CD4-positive, alpha-beta T cell treated with Interferon gamma for 1 hour (primary cell): ENCODE results near the gene GMDS.

Experiments
- DNase-seq: peaks from one replicate; pipeline ENCODE4 v3.0.0-alpha.2; 2020

Gene GMDS

GRCh38 chr6:1787894-1788293 is 457.5 kb downstream of the GMDS start:
- DNase-seq, result no peak

DNA sequence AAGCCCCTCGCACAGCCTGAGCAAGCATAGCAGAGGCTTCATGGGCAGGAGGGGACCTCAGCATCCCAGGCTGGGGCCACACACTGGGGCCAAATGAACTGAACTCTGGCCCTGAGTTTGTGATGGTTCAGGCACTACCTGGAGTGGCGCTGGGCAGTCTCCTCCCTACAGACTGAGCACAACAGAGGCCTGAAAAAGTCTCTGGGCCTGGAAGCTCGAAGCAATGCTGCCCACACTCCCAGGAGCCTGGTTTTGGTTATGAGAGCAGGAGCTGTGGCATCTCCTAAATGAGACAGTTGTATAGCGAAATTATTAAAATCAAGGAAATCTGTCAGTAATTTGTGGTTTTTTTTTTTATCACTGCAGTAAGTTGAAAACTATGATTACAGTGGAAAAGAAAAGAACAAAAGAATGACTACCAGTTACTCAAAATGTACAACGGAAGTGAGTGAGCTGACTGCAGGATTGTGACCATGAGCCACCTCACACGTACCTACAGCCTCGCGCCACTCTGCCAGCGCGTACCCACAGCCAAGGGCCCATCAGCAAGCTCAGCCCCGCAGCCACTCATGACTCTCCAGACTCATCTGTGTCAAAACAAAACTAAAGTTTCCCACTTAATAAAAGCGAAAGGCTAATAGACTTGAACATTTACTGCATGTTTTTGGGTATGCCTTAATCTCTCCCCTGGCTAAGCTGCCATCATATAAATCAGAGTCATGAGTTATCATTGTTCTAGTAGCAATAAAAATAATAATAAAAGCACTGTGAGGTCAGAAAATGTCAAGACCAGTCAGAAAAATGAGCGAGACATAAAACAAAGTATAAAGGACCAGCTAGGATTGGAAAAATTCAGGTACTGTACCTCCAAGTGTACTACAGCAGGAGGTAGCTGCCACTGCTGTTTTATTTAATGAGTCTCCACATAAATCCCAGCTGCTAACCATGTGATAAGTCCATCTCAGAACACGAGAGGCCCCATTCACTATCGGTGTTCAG is 458.7 kb downstream of the GMDS start:
- no peak for DNase-seq

DNA sequence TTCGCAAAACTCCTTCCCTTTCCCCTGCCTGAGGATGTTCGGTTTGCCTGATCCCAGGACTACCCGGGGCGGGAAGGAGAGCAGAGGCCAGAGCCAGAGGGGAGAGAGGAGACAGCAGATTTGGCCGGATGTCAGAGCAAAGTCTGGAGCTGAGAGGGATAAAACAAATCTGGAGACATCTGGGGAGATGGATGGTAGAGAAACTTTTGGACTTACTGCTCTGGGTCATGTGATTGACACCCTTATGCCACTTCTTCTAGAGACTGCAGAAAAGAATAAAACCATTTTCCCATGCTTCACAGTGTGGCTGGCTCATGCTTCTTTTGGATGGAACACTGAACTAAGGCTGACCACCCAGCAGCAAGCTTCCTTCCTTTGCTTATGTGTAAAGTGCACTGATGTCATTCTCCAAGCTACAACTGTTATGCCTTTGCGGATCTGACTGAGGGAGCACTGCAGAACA is 461.0 kb downstream of the GMDS start:
- DNase-seq, result no peak

DNA sequence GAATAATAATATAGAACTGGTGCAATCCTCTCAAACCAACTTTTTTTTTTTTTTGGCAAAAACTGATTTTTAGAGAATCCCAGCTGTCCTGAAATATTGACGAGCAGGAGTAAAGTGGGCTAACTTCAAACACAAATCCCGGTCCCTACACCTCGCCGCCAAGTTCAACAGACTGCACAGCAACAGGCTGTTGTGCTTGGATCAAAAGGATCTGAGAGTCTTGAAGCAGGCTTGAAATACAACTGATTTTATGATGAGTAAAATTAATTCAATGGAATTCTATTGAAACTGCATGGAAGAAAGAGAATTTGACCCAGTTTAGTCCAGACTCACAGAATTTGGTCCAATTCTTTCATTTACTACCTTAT is 463.6 kb downstream of the GMDS start:
- no peak for DNase-seq

GRCh38 chr6:1781152-1781816 is 464.1 kb downstream of the GMDS start:
- DNase-seq, result no peak

DNA sequence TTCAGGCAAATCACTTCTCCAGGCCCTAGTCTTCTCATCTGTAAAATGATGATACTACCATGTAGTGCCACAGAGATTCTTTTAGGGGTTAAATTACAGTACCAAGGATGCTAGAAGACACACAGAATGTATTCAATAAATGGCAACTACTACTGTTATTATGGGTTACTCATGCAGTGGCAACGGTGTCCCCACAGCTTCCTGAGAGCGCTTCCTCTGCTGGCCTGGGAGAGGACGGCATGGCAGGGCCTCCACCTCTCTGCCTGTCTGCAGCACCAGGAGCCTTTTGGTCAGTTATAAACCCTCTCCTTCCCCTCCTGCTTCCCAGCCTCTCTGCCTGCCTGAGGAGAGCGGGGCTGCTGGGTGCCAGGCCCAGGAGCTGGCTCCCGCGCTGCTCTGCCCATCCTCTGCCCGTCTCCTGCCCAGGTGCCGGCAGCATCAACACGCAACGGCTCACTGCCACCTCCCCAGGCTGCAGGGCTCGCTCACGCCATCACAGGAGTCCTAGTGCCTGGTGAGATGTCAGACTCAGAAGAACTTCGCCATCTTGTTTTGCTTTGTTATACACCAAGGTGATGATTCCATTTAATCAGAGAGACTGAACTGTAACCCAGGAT is 465.0 kb downstream of the GMDS start:
- DNase-seq, result no peak

GRCh38 chr6:1778686-1779235 is 466.6 kb downstream of the GMDS start:
- no peak for DNase-seq

GRCh38 chr6:1777921-1778685 is 467.3 kb downstream of the GMDS start:
- DNase-seq, result no peak

DNA sequence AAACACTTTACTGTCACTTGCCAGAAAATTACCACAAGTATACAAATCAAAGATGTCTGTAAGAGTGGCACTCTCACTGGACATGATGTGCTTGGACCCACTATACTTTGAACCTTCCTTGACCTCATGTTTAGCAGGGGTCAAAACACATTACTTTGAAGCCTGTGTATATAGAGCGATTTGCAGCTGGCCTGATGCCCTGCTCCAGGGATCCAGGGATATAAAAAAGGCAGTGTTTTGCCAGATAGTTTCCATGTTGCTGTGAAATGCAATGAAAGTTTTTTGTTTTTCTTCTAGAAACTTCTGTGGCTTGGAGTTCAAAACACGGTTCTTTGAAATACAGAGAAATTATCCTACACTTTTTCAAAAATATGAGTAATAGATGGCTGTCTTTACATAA is 470.0 kb downstream of the GMDS start:
- no peak for DNase-seq

GRCh38 chr6:1774226-1774915 is 471.0 kb downstream of the GMDS start:
- DNase-seq, result no peak

DNA sequence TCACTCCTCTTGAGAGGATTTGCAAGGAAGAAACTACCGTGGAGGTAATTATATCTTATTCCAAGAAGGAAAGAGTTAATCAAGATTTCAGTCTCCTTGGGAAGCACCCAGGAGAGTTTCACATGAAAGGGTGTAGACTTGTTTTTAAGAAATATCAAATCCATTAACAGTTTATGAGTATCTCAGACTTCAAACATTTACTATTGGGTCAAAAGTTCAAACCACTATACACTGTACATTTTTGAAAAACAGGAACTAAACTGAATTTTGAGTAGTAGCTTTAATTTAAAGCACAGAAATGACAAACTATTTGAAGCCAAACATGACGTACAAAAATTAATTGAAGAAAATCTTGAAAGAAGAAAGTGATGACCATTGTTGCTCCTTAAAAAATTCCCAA is 471.7 kb downstream of the GMDS start:
- DNase-seq, result no peak

DNA sequence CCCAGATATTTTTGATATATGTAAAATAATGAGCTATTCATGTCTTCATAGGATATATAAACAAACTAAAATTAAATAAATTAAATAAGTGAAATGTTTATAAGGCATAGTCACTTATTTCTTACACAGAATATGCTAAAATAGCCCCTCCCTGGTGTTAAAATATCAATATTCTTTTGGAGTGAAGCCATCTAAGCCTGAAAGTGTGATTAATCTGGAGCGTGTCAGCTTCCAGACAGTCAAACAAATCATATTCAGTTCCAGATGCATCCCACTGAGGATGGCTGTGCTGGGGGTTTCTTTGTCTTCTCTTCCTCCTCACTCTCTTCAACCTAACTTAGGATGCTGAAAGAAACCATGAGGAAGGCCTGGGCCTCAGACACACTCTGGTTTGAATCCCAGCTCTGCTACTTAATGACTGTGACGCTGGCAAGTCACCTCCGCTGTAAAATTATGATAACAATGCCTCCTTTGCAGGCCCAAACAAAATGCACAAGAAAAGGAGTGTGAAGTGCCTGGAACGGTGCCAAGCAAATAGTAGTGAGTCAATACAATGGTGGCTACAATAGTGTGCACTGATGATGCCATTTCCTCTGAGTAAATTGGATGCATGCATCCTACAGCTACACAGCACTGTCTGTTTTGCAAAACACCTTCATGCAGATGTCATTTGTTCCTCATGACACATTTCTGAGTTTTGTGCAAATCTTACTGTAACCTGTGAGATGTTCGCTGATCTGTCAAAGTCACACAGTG is 474.3 kb downstream of the GMDS start:
- no peak for DNase-seq

GRCh38 chr6:1770435-1770843 is 475.0 kb downstream of the GMDS start:
- DNase-seq, result no peak

DNA sequence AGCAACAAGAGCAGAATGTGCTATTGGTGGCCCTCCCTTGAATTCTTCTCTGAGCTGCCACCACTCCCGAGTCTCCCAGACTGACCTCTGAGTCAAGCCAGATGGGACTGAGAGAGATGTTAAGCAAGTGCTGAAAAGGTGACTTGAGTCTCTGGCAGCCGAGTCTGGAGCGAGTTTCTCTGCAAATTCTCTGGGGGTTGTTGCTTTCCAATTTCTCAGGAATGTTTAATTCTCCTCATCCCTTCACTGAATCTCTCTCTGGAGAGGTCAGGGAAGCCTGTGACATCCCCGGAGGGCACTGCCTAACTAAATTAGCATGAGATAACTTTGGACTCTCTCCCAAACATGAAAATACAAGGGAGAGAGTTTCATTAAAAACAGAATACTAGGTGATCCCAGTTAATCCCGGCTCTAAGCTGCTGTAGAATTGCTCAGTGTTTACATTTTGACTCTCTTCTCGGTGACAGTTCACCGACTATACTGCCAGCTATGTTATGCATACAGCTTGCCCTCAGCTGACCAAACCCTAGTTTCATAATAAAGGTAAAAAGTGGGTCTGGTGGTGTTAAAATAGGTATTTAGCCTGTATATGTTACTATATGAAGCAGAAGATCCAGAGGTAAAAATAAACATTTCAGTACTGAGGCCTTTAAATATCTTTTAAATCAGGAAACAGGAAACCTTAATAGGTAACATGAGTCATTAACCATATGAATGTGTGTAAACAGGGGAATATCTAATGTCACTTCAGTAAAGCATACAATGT is 477.7 kb downstream of the GMDS start:
- no peak for DNase-seq

DNA sequence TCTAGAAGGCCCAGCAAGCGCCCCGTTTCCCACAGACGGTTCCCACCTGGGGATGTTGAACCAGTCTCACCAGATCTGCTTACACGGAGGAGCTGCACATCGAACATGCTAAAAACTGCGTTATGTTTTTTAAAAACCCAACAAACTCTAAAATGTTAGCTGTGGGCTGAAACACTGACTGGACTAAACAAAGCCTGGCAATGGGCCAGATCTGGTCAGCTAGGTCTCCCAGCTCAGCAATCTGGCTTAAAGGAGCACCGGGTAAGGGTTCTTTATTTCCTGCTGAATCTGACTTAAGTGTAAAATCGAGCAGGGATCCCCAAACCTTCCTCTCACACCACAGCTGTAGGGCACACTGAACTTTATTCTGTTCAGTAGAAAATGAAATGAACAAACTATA is 478.8 kb downstream of the GMDS start:
- DNase-seq, result no peak

- no peak for DNase-seq
Observed at GRCh38 chr6:1765160-1765903, 480.1 kb downstream of the GMDS start.

DNA sequence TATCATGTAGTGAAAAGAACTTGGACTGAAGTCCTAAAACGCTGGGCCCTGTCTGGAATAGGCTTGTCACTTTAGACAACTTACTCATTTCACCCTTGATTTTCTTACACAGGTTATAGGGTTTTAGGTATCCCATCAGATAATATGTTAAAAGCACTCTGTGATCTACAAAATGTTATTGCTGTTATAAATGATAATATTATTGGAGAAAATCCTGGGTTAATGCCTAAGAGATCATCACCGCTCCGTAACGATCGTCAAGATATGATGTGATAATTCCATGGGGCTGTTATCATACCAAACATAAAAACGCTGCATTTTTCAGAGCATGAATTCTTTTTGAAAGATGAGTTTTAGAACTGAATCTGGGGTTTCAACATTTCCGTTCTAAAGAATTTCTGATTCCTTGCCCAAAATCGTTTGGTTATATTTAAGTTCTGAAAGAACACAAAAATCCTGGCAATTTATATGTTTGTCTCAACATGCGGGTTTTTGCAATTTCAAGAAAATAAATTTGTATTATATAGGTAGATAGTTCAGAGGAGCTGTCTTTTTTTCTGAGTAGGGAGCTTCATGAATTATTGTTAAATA is 480.9 kb downstream of the GMDS start:
- no peak for DNase-seq

DNA sequence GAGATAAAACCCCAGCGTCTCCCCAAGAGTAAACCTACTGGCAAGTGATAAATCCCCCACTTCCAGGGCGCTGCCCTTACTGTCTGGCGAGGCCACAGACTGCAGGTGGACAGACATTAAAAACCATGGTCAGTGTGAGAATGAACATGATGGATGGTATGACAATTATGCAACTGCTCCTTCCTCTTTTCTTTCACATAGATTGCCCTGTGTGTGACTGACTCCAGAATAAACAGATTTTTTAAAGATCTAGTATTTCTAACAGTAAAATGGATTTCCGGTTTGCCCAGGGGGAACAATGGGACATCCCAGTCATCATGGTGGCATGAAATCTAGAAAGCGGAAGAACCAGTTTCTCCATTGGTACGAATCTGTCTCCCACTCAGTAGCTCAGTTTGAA is 482.0 kb downstream of the GMDS start:
- no peak for DNase-seq

DNA sequence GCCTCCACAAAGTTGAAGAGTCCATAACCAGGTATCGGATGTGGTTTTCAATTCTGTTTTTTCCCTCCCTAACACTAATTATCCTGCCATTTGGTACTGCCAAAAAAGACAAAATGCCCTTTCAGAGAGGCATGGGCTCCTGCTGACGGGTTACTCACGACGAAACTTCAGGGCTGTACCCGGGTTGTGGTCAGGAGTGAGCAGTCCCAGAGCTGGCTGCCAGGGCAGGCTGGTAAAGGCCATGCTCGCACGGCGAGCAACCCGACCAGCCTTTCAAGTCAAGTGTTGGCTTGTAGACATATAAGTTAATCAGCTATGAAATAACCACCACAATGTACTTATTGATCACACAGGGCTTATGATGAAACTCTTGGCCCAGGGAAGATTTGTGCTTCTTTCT is 483.2 kb downstream of the GMDS start:
- no peak for DNase-seq
